ENCODE data around the gene ZBTB32.

DNA sequence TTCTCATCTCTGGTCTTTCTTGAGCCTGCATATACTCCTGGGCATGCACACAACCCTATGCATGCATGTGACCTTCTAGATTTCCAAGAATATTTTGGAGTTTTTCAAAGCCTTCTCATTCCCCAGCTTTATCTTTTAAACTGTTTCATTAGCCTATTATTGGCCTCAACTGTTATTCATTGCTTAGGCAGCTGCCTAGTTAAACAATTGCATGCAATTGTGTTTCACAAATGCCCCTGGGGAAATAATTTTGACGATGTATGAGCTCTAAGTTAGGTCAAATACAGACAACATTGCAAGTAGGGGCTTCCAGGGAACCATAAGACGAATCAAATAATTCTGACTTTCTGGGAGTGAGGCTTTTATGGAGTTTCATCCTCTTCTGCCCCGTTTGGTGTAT is 40.4 kb upstream of the ZBTB32 start:
- TF ChIP-seq CTCF (conservative IDR thresholded peaks at IDR 0.05) (no peak), EZH2 (IDR thresholded peaks at IDR 0.05; ENCODE audit: low read depth) (no peak)
